ENCODE measurements around the gene GOLGA3.
"Not testable (repeated sequence)": the region's sequence is repeated elsewhere in the genome, so short reads cannot be mapped to it uniquely, and the experiment has no call there.

DNA sequence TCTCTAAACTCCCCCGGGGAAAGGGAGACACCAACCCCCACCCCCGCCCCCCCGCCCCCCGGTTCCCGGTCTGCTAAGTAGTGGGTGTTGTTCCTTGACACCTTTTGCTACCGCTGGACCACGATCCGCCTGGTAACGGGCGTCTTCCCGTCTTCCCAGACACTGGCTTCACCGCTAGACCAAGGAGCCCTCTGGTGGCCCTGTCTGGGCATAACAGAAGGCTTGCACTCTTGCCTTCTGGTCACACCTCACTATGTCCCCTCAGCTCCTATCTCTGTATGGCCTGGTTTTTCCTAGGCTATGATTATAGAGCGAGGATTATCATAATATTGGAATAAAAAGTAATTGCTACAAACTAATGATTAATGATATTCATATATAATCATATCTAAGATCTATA, 19.3 kb downstream of the GOLGA3 start:
- TF ChIP-seq, protein P1, sequence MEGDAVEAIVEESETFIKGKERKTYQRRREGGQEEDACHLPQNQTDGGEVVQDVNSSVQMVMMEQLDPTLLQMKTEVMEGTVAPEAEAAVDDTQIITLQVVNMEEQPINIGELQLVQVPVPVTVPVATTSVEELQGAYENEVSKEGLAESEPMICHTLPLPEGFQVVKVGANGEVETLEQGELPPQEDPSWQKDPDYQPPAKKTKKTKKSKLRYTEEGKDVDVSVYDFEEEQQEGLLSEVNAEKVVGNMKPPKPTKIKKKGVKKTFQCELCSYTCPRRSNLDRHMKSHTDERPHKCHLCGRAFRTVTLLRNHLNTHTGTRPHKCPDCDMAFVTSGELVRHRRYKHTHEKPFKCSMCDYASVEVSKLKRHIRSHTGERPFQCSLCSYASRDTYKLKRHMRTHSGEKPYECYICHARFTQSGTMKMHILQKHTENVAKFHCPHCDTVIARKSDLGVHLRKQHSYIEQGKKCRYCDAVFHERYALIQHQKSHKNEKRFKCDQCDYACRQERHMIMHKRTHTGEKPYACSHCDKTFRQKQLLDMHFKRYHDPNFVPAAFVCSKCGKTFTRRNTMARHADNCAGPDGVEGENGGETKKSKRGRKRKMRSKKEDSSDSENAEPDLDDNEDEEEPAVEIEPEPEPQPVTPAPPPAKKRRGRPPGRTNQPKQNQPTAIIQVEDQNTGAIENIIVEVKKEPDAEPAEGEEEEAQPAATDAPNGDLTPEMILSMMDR (IDR thresholded peaks at IDR 0.05) = peak in 2 of 4 experiments; percentile 7 to 19
- not testable (repeated sequence) for TF ChIP-seq POLR2A, POLR2AphosphoS5 (IDR thresholded peaks at IDR 0.05)
